Ovary (tissue), 9 donors: ENCODE data around the gene HERPUD1. TPM values are rescaled to one million over a fixed set of nuclear protein-coding genes. Genes with fewer than 3 reads are reported as not detected.

Source experiments
- DNase-seq, 5 donors: peaks; one replicate each; pipeline ENCODE4 v3.0.0-alpha.2; 2019 to 2020
- H3K27ac ChIP-seq, 2 donors: fragments of 200-600 bp; one replicate each; pipeline versions ENCODE4 v1.5.1 to v1.8.0; 2019 to 2022
- H3K27me3 ChIP-seq: fragments of 200-600 bp; one replicate; pipeline ENCODE4 v1.8.0; 2022
- H3K36me3 ChIP-seq: fragments of 200-600 bp; sonication (generic); one replicate; pipeline ENCODE4 v1.5.1; 2019
- H3K4me1 ChIP-seq: one replicate; pipeline ENCODE4 v1.8.1; 2013; ENCODE audit warnings: mild to moderate bottlenecking, moderate library complexity; ENCODE audit not compliant: insufficient read depth
- H3K4me3 ChIP-seq: fragments of 200-600 bp; sonication (generic); one replicate; pipeline ENCODE4 v1.5.1; 2017
- H3K9me3 ChIP-seq, 2 donors: fragments of 200-600 bp in 1 of 2; sonication (generic) in 1 of 2; one replicate each; pipeline versions ENCODE4 v1.5.1 to v1.8.1; 2013 to 2019; ENCODE audit warnings: mild to moderate bottlenecking in 1 of 2, moderate library complexity in 1 of 2
- EP300 ChIP-seq: sonication (generic); formaldehyde crosslinking; IDR thresholded peaks from one replicate; pipeline ENCODE4 v1.6.1; 2017; ENCODE audit warnings: antibody characterized with exemption
- POLR2A ChIP-seq: fragments of 450-650 bp; IDR thresholded peaks from one replicate; pipeline ENCODE4 v1.6.1; 2017; ENCODE audit warnings: antibody characterized with exemption, mild to moderate bottlenecking, moderate library complexity
- WGBS, 3 donors: extraction: QIAGEN DNeasy Blood & Tissue Kit in 1 of 3; methylation state at CpG; one replicate each; pipeline versions ENCODE4 v1.1.5 to v1.1.7; 2013 to 2017; 5-methylcytosine and 5-hydroxymethylcytosine counted together
- intact Hi-C, 4 donors: fragments of 100-400 bp; cut with DNase I; formaldehyde crosslinking; loops; one replicate each; pipeline versions ENCODE4 v1.11.0 to v1.15.1; 2022 to 2023
- polyA plus RNA-seq, 2 donors: library from polyadenylated mRNA; stranded (reverse); fragments of 200-250 nt in 1 of 2; fragments of 350-450 nt in 1 of 2; fragmentation: Illumina TruSeq in 1 of 2; extraction: RNeasy Lipid Tissue Mini Kit (QIAGEN cat#74804) in 1 of 2; gene quantifications; one replicate each; pipeline ENCODE4 v1.2.3, GENCODE V29; 2013 to 2014
- total RNA-seq, 7 donors: library from RNA; depleted of rRNA in 2 of 7; stranded (reverse); fragments of >200 nt in 2 of 7; fragmentation: NEBNext Ultra II Directional in 3 of 7; extraction: Animal tissue kit (Norgen Biotek cat#: 25700) in 3 of 7; gene quantifications; one replicate each; pipeline versions ENCODE4 v1.1.0 to v1.2.4, GENCODE V29; 2016 to 2023
- TF ChIP-seq, protein P1 (sequence below), 3 donors: fragments of 450-650 bp in 2 of 3; fragments of 200-600 bp in 1 of 3; IDR thresholded peaks; one replicate each; pipeline versions ENCODE4 v1.5.1 to v1.8.0; 2016 to 2022; ENCODE audit warnings: antibody characterized with exemption in 3 of 3, mild to moderate bottlenecking in 1 of 3
- donor health status: DM: no; HTN: no; CAD: no; lungs with moderate emphysema.
- donor health status: DM: no; HTN: no; CAD: no.
- donor health status: Bipolar disorder and iron deficiency.
- donor health status: DM: yes; HTN: yes; CAD: no.
- donor health status: DM: no; HTN: no; CAD: no.
- donor health status: DM: yes; HTN: yes; CAD: no.

HERPUD1 gene
- total and polyA plus RNA-seq, 9 donors = 95.4 to 299 (median 192) TPM

DNA sequence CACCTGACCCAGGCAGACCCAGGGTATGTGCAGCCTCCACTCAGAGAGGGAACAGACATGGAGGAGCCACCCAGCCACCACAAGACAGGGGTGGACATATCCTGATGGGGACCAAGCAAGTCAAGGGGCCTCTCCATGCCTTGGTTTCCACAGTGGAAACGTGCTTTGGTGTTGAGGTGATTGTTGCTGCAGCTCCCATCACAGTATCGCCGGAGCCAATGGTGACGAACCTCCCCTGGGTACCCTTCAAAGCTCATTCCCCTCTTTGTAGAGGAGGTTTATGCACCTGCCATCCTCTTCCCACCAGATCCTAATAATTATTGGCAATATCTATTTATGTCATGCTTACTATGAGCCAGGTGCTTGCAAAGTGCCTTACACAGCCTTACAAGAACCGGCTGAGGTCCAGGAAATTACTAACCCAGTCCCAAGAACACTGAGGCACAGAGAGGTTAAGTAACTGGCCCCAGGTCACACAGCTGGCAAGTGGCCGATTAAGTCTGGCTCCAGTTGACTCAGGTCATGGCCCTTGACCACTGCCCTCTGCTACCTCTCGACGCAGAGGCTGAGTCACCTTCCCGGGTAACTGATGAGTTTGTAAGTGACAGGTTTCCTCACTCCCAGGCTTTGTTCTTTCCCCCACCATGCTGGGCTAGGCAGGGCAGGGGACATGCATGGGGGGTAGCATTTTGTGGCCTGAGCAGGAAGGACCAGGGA is 46.3 kb upstream of the HERPUD1 start:
- H3K9me3 ChIP-seq = no peaks in the 10 kb centered on the region
- H3K27ac ChIP-seq = no peak overlapping the region
- H3K36me3 ChIP-seq = no peaks in the 10 kb centered on the region
- H3K4me1 ChIP-seq = no peaks in the 10 kb centered on the region
- intact Hi-C loops = no loop called here
- WGBS, 3 donors = 82 to 83% (median 82%) methylated on average over 9 of the region's 9 CpGs
- TF ChIP-seq, protein P1, sequence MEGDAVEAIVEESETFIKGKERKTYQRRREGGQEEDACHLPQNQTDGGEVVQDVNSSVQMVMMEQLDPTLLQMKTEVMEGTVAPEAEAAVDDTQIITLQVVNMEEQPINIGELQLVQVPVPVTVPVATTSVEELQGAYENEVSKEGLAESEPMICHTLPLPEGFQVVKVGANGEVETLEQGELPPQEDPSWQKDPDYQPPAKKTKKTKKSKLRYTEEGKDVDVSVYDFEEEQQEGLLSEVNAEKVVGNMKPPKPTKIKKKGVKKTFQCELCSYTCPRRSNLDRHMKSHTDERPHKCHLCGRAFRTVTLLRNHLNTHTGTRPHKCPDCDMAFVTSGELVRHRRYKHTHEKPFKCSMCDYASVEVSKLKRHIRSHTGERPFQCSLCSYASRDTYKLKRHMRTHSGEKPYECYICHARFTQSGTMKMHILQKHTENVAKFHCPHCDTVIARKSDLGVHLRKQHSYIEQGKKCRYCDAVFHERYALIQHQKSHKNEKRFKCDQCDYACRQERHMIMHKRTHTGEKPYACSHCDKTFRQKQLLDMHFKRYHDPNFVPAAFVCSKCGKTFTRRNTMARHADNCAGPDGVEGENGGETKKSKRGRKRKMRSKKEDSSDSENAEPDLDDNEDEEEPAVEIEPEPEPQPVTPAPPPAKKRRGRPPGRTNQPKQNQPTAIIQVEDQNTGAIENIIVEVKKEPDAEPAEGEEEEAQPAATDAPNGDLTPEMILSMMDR (IDR thresholded peaks at IDR 0.05) = no peak
- TF ChIP-seq POLR2A = no peak
- no peak for TF ChIP-seq EP300
- DNase-seq = no peak
- no peaks in the 10 kb centered on the region for H3K27me3 ChIP-seq
- no peak overlapping the region for H3K4me3 ChIP-seq

DNA sequence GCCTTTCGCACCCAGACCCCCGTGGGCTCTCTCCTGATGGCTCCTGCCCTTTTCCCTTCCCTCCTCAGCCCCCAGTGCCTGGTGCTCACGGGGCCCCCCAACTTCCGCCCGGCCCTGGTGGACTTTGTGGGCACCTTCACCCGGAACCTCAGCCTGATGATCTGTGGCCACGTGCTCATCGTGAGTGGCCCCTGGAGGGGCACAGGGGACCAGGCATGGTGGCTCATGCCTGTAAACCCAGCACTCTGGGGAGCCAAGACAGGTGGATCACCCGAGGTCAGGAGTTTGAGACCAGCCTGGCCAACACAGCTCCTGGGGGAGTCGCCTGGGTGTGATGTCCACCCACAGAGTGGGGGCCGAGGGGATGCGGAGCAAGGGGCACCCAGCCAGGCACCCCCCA is 45.6 kb upstream of the HERPUD1 start:
- H3K36me3 ChIP-seq = no peaks in the 10 kb centered on the region
- no peaks in the 10 kb centered on the region for H3K4me1 ChIP-seq
- DNase-seq = no peak
- intact Hi-C loops = no loop called here
- WGBS, 3 donors = 83 to 90% (median 88%) methylated on average over 12 of the region's 12 CpGs
- no peak overlapping the region for H3K27ac ChIP-seq
- no peaks in the 10 kb centered on the region for H3K9me3 ChIP-seq
- TF ChIP-seq EP300 (no peak), POLR2A (no peak)
- TF ChIP-seq, protein P1 (IDR thresholded peaks at IDR 0.05) = no peak
- no peak overlapping the region for H3K4me3 ChIP-seq
- H3K27me3 ChIP-seq = no peaks in the 10 kb centered on the region

DNA sequence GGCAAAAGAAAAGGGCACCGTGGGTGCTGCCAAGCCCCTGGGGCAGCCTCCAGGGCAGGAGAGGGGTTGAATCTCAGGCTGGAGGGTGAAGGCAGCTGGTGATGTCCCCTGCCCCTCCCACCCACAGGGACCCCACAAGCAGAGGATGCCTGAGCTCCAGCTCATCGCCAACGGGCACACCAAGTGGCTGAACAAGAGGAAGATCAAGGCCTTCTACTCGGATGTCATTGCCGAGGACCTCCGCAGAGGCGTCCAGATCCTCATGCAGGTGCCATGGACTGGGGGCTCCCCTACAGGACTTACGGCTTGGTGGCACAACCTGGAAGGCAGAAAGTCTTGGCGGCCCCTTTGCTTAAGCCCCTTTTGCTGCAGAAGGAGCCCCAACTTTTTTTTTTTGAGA is 45.1 kb upstream of the HERPUD1 start:
- DNase-seq = no peak
- TF ChIP-seq, protein P1 (IDR thresholded peaks at IDR 0.05) = no peak
- no peak for TF ChIP-seq EP300
- TF ChIP-seq POLR2A = no peak
- H3K36me3 ChIP-seq = no peaks in the 10 kb centered on the region
- H3K4me3 ChIP-seq = no peak overlapping the region
- 79 to 82% (median 79%) methylated on average over 9 of the region's 9 CpGs for WGBS, 3 donors
- no peaks in the 10 kb centered on the region for H3K9me3 ChIP-seq
- intact Hi-C loops = no loop called here
- no peaks in the 10 kb centered on the region for H3K27me3 ChIP-seq
- H3K27ac ChIP-seq = no peak overlapping the region
- H3K4me1 ChIP-seq = no peaks in the 10 kb centered on the region

DNA sequence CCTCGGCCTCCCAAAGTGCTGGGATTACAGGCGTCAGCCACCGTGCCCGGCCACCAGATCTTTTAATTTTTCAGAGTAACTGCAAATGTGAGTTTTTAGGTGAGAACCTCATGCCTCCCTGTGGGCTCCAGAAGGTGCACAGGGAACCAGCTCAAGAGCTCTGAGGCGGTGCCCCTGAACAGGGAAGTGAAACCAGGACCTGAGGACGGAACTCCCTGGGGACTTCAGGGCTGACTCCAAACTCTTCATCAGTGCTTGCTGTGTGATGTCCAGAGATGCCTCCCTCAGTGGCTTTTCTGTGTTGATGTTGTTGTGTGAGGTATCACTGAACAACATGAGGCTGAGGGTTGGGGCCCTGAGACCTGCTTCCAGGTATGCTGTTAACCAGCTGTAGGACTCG is 43.1 kb upstream of the HERPUD1 start:
- H3K27ac ChIP-seq = no peak overlapping the region
- intact Hi-C loops = no loop called here
- 88 to 93% (median 91%) methylated on average over 6 to 7 of the region's 7 CpGs for WGBS, 3 donors
- no peaks in the 10 kb centered on the region for H3K9me3 ChIP-seq
- DNase-seq = no peak
- H3K4me1 ChIP-seq = no peaks in the 10 kb centered on the region
- no peaks in the 10 kb centered on the region for H3K36me3 ChIP-seq
- TF ChIP-seq POLR2A = no peak
- no peak for TF ChIP-seq EP300
- TF ChIP-seq, protein P1 (IDR thresholded peaks at IDR 0.05) = no peak
- H3K27me3 ChIP-seq = no peaks in the 10 kb centered on the region
- no peak overlapping the region for H3K4me3 ChIP-seq
